CD4-positive, alpha-beta T cell (primary cell): Measurements from ENCODE around the gene CADM2. TPM values are rescaled to one million over a fixed set of nuclear protein-coding genes. Genes with fewer than 3 reads are reported as not detected.

Source experiments
- ATAC-seq: fragments of 200-7000 bp; cut with Tn5 transposase; one replicate; pipeline ENCODE4 v1.10.0; 2022; ENCODE audit warnings: mild to moderate bottlenecking; ENCODE audit not compliant: poor library complexity
- CTCF ChIA-PET: fragments of 350-600 bp; sonication (Branson Sonifier 250); formaldehyde crosslinking; loops from one replicate; lab custom pipeline; 2021; ENCODE audit warnings: antibody characterized with exemption, inconsistent platforms; lab: Charles Lee
- POLR2A ChIA-PET: fragments of 350-600 bp; sonication (Branson Sonifier 250); formaldehyde crosslinking; loops from one replicate; lab custom pipeline; 2021; ENCODE audit warnings: antibody characterized with exemption, inconsistent platforms; lab: Charles Lee
- DNase-seq, 14 experiments: peaks; one replicate each; pipeline ENCODE4 v3.0.0-alpha.2; 2013 to 2020; ENCODE audit warnings: mixed read lengths in 2 of 14
- H3K27ac ChIP-seq, 2 donors: one replicate each; pipeline versions ENCODE4 v1.5.1 to v1.7.0; 2013; ENCODE audit warnings: low read length in 2 of 2, low read depth in 1 of 2, mild to moderate bottlenecking in 1 of 2
- H3K27me3 ChIP-seq, 2 experiments: 1 replicate in 1 of 2; 2 replicates in 1 of 2; pipeline versions ENCODE4 v1.6.1 to v1.7.0; 2013; ENCODE audit warnings: low read length in 2 of 2, control low read depth in 1 of 2, mild to moderate bottlenecking in 1 of 2, moderate library complexity in 1 of 2; ENCODE audit not compliant: insufficient read depth in 2 of 2, control insufficient read depth in 1 of 2
- H3K36me3 ChIP-seq: one replicate; pipeline ENCODE4 v1.6.1; 2013; ENCODE audit warnings: low read length, control low read depth; ENCODE audit not compliant: insufficient read depth
- H3K4me1 ChIP-seq: one replicate; pipeline ENCODE4 v1.6.1; 2013; ENCODE audit warnings: low read length, control low read depth; ENCODE audit not compliant: insufficient read depth
- H3K4me3 ChIP-seq: one replicate; pipeline ENCODE4 v1.5.1; 2013; ENCODE audit warnings: mild to moderate bottlenecking, low read length, moderate library complexity
- H3K9me3 ChIP-seq, 2 experiments: 1 replicate in 1 of 2; 2 replicates in 1 of 2; pipeline versions ENCODE4 v1.6.1 to v1.7.0; 2013; ENCODE audit warnings: low read length in 2 of 2, mild to moderate bottlenecking in 2 of 2, control low read depth in 1 of 2, moderate library complexity in 1 of 2; ENCODE audit not compliant: control insufficient read depth in 1 of 2, insufficient read depth in 1 of 2
- H3K27ac Mint-ChIP-seq: one replicate; pipeline ENCODE4 v1.8.0; 2020; ENCODE audit warnings: mixed read lengths
- H3K27me3 Mint-ChIP-seq: one replicate; pipeline ENCODE4 v1.8.0; 2021; ENCODE audit warnings: mixed read lengths
- H3K36me3 Mint-ChIP-seq: one replicate; pipeline ENCODE4 v1.8.0; 2021; ENCODE audit warnings: low read depth, mixed read lengths
- H3K4me1 Mint-ChIP-seq: one replicate; pipeline ENCODE4 v1.8.0; 2021; ENCODE audit warnings: low read depth, mixed read lengths
- H3K4me3 Mint-ChIP-seq: one replicate; pipeline ENCODE4 v1.8.0; 2020; ENCODE audit warnings: mild to moderate bottlenecking, mixed read lengths
- H3K9me3 Mint-ChIP-seq: one replicate; pipeline ENCODE4 v1.8.0; 2020; ENCODE audit warnings: mixed read lengths
- intact Hi-C, 2 experiments: fragments of 100-400 bp; cut with DNase I in 1 of 2; cut with micrococcal nuclease in 1 of 2; formaldehyde crosslinking; loops; one replicate each; pipeline versions ENCODE4 v1.15.1 to v1.9.0; 2023 to 2025; cut with DNase I, micrococcal nuclease
- total RNA-seq, 174 experiments: library from RNA in 2 of 174; stranded (reverse) in 2 of 174; gene quantifications; one replicate each; pipeline ENCODE4 v1.2.3 and lab custom pipeline; 2021 to 2026
- TF ChIP-seq, protein P1 (sequence below): fragments of 200-600 bp; IDR thresholded peaks from one replicate; pipeline ENCODE4 v1.8.0; 2022; ENCODE audit warnings: antibody characterized with exemption, mild to moderate bottlenecking

The CADM2 gene
- total RNA-seq, 2 experiments from 2014 or later: 0.03 to 0.11 TPM

DNA sequence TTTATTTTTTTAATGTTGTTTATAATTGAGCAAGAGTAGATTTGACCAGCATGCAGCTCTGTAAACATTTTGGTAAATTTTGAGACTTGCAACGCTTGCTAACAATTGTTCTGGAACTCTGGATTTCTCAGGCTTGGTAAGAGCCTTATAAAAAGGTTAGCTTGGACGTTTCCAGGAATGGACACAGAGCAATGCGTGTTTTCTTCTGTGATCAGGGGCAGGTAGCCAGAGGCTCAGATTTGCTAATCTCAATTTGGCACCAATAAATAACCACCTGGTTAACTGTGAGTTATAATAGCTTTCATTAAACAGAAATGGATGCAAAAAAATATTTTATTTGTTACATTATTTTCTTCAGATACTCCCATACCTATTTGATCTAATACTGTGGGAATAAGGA, 39.8 kb downstream of the CADM2 start:
- intact Hi-C loops: no loop called here
- Mint-ChIP-seq H3K36me3 (no peaks in the 10 kb centered on the region), H3K27ac (no peak overlapping the region), H3K4me1 (no peaks in the 10 kb centered on the region), H3K27me3 (no peaks in the 10 kb centered on the region), H3K9me3 (peaks cover 2% of the 10 kb centered on the region), H3K4me3 (no peak overlapping the region)
- DNase-seq (no peak), ATAC-seq (no peak)
- ChIA-PET CTCF (no interaction called here), POLR2A (no interaction called here)
- H3K9me3 ChIP-seq: peaks cover 0 to 4% of the 10 kb centered on the region in 2 experiments
- no peak overlapping the region for H3K27ac ChIP-seq
- H3K36me3 ChIP-seq: no peaks in the 10 kb centered on the region
- no peaks in the 10 kb centered on the region for H3K4me1 ChIP-seq
- no peak overlapping the region for H3K4me3 ChIP-seq
- no peaks in the 10 kb centered on the region for H3K27me3 ChIP-seq
- TF ChIP-seq, protein P1, sequence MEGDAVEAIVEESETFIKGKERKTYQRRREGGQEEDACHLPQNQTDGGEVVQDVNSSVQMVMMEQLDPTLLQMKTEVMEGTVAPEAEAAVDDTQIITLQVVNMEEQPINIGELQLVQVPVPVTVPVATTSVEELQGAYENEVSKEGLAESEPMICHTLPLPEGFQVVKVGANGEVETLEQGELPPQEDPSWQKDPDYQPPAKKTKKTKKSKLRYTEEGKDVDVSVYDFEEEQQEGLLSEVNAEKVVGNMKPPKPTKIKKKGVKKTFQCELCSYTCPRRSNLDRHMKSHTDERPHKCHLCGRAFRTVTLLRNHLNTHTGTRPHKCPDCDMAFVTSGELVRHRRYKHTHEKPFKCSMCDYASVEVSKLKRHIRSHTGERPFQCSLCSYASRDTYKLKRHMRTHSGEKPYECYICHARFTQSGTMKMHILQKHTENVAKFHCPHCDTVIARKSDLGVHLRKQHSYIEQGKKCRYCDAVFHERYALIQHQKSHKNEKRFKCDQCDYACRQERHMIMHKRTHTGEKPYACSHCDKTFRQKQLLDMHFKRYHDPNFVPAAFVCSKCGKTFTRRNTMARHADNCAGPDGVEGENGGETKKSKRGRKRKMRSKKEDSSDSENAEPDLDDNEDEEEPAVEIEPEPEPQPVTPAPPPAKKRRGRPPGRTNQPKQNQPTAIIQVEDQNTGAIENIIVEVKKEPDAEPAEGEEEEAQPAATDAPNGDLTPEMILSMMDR: no peak

DNA sequence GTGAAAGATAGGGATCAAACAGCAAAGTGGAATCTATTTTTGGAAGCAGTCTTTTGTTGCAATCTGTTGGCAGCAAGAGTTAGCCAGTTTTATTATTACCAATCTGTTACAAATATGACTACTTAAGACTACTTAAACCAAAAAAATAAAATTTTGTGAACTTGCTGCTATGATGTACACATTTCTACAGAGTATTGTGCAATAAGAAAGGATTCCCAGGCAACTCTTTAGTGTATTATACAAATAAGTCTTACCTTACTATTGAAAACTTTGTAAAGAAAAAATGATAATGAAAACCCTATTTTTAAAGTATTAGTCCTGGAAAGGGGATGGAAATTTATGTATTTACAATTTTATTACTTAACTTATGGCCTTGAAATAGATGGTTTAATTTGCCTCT, 44.7 kb downstream of the CADM2 start:
- no peaks in the 10 kb centered on the region for H3K36me3 Mint-ChIP-seq

DNA sequence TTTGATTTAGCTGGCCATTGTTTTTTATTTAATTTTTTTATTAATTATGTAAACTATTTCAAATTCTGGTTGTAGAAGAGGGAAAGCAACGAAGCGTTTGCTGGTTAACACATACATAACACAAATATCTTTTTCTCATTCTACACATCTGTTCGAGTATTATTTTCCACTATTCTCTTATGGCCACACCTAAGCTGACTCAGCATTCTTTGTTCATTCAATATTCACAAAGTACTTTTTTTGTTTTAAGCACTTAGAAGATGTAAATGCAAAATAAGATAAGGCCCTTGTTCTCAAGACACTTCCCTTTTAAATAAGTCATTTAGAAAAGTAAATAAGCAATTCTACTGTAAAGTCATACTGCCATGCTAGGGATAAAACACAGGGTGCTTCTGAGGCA, 45.4 kb downstream of the CADM2 start:
- H3K4me1 ChIP-seq: no peaks in the 10 kb centered on the region
- Mint-ChIP-seq H3K4me3 (no peak overlapping the region), H3K9me3 (no peaks in the 10 kb centered on the region), H3K4me1 (no peaks in the 10 kb centered on the region), H3K27me3 (no peaks in the 10 kb centered on the region), H3K27ac (no peak overlapping the region), H3K36me3 (no peaks in the 10 kb centered on the region)
- ChIA-PET POLR2A (no interaction called here), CTCF (no interaction called here)
- no peak overlapping the region for H3K4me3 ChIP-seq
- TF ChIP-seq, protein P1: no peak
- H3K9me3 ChIP-seq: no peaks in the 10 kb centered on the region
- H3K27ac ChIP-seq: no peak overlapping the region
- no peaks in the 10 kb centered on the region for H3K27me3 ChIP-seq
- no peak for DNase-seq
- intact Hi-C loops: no loop called here
- ATAC-seq: no peak
- no peaks in the 10 kb centered on the region for H3K36me3 ChIP-seq

More for the DNA sequence above, 44.7 kb downstream of the CADM2 start:
- Histone ChIP-seq H3K27ac (no peak overlapping the region), H3K9me3 (no peaks in the 10 kb centered on the region), H3K36me3 (no peaks in the 10 kb centered on the region), H3K4me3 (no peak overlapping the region), H3K4me1 (no peaks in the 10 kb centered on the region), H3K27me3 (no peaks in the 10 kb centered on the region)
- Mint-ChIP-seq H3K4me1 (no peaks in the 10 kb centered on the region), H3K9me3 (no peaks in the 10 kb centered on the region), H3K4me3 (no peak overlapping the region), H3K27ac (no peak overlapping the region), H3K27me3 (no peaks in the 10 kb centered on the region)
- no peak for ATAC-seq
- TF ChIP-seq, protein P1: no peak
- POLR2A ChIA-PET: no interaction called here
- intact Hi-C loops: no loop called here
- CTCF ChIA-PET: no interaction called here
- DNase-seq: no peak
